Progenitor cell of endocrine pancreas (in vitro differentiated cells): Measurements from ENCODE around the gene SEZ6L. TPM values are rescaled to one million over a fixed set of nuclear protein-coding genes. Genes with fewer than 3 reads are reported as not detected.
A peak's percentile ranks its signal among the peaks of the same experiment; 100 is the strongest.

Experiments
- DNase-seq: peaks from one replicate; pipeline ENCODE4 v3.0.0; 2021; ENCODE audit warnings: low spot score; ENCODE audit not compliant: unreplicated experiment
- H3K27ac Mint-ChIP-seq: 2 replicates; pipeline ENCODE4 v1.8.0; 2021; ENCODE audit warnings: mild to moderate bottlenecking, moderate library complexity, mixed read lengths
- H3K27me3 Mint-ChIP-seq: 2 replicates; pipeline ENCODE4 v1.8.0; 2021; ENCODE audit warnings: mixed read lengths
- H3K36me3 Mint-ChIP-seq: 2 replicates; pipeline ENCODE4 v1.8.0; 2022; ENCODE audit warnings: mixed read lengths; ENCODE audit not compliant: insufficient read depth
- H3K4me1 Mint-ChIP-seq: 2 replicates; pipeline ENCODE4 v1.8.0; 2021; ENCODE audit warnings: low read depth, mixed read lengths
- H3K4me3 Mint-ChIP-seq: 2 replicates; pipeline ENCODE4 v1.8.0; 2021; ENCODE audit warnings: low read depth, mild to moderate bottlenecking, moderate library complexity, mixed read lengths
- H3K9me3 Mint-ChIP-seq: 2 replicates; pipeline ENCODE4 v1.8.0; 2021; ENCODE audit warnings: low read depth, mixed read lengths
- total RNA-seq: library from RNA; stranded (reverse); gene quantifications from 2 replicates; pipeline ENCODE4 v1.2.1, GENCODE V29; 2021
- TF ChIP-seq, protein P1 (sequence below): fragments of 200-600 bp; sonication (generic); IDR thresholded peaks from one replicate; pipeline ENCODE4 v1.5.0; 2021; ENCODE audit warnings: antibody characterized with exemption, mild to moderate bottlenecking; ENCODE audit not compliant: unreplicated experiment

SEZ6L gene
- total RNA-seq, 1 donor from 2014 or later, result 26.2 TPM

DNA sequence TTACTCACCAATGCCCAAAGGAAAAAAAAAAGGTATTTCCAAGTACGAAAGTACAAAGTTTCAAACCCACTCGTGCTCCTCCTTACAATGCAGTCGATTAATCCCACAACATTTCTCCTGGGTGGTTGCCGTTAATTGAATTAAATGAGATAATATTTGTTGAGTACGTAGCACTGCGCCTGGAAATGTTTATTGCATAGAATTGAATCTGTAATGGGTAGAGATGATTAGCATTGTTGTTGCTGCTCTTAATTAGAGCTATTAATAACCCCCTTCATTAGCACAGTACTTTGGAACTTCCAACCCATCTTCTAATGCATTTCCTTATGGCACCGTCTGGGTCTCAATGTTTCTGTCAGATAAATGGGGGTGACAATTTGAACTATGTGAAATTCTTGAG lies 77.3 kb downstream of the SEZ6L start:
- peaks cover 23% of the 10 kb centered on the region for H3K27me3 Mint-ChIP-seq
- no peaks in the 10 kb centered on the region for H3K4me1 Mint-ChIP-seq
- no peaks in the 10 kb centered on the region for H3K36me3 Mint-ChIP-seq
- DNase-seq, result no peak
- H3K9me3 Mint-ChIP-seq, result peaks cover 3% of the 10 kb centered on the region
- no peak overlapping the region for H3K27ac Mint-ChIP-seq
- H3K4me3 Mint-ChIP-seq, result no peak overlapping the region
- TF ChIP-seq, protein P1, sequence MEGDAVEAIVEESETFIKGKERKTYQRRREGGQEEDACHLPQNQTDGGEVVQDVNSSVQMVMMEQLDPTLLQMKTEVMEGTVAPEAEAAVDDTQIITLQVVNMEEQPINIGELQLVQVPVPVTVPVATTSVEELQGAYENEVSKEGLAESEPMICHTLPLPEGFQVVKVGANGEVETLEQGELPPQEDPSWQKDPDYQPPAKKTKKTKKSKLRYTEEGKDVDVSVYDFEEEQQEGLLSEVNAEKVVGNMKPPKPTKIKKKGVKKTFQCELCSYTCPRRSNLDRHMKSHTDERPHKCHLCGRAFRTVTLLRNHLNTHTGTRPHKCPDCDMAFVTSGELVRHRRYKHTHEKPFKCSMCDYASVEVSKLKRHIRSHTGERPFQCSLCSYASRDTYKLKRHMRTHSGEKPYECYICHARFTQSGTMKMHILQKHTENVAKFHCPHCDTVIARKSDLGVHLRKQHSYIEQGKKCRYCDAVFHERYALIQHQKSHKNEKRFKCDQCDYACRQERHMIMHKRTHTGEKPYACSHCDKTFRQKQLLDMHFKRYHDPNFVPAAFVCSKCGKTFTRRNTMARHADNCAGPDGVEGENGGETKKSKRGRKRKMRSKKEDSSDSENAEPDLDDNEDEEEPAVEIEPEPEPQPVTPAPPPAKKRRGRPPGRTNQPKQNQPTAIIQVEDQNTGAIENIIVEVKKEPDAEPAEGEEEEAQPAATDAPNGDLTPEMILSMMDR, result no peak

GRCh38 chr22:26251869-26252268 lies 82.6 kb downstream of the SEZ6L start:
- peaks cover 3% of the 10 kb centered on the region for H3K27me3 Mint-ChIP-seq
- no peak overlapping the region for H3K4me3 Mint-ChIP-seq
- no peaks in the 10 kb centered on the region for H3K4me1 Mint-ChIP-seq
- H3K27ac Mint-ChIP-seq, result no peak overlapping the region
- TF ChIP-seq, protein P1, result no peak
- no peak for DNase-seq
- no peaks in the 10 kb centered on the region for H3K36me3 Mint-ChIP-seq
- H3K9me3 Mint-ChIP-seq, result peaks cover 3% of the 10 kb centered on the region

GRCh38 chr22:26259510-26259909 lies 90.2 kb downstream of the SEZ6L start:
- H3K27me3 Mint-ChIP-seq, result peaks cover 23% of the 10 kb centered on the region
- no peak overlapping the region for H3K27ac Mint-ChIP-seq
- no peaks in the 10 kb centered on the region for H3K9me3 Mint-ChIP-seq
- no peaks in the 10 kb centered on the region for H3K4me1 Mint-ChIP-seq
- peak; percentile 55 for DNase-seq
- H3K36me3 Mint-ChIP-seq, result no peaks in the 10 kb centered on the region
- no peak overlapping the region for H3K4me3 Mint-ChIP-seq
- TF ChIP-seq, protein P1, result no peak

DNA sequence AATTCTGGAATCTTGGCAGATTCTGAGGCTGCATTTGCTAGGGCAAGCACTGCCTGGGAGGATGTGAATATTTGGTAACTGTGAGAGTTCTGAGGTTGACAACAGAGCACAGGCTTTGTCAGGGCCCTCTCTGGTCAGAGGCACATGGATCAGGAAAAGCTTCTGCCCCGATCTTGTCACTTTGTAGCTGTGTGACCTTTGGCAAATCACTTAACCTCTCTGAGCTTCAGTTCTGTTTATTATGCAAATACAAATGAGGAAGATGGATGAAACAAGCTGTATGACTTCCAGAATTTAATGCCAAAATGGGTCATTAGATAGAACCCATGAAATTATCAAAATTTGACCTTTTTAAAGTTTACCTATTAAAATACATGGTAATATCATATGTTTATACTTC lies 94.9 kb downstream of the SEZ6L start:
- TF ChIP-seq, protein P1, result no peak
- no peaks in the 10 kb centered on the region for H3K36me3 Mint-ChIP-seq
- no peak overlapping the region for H3K27ac Mint-ChIP-seq
- H3K9me3 Mint-ChIP-seq, result no peaks in the 10 kb centered on the region
- H3K4me1 Mint-ChIP-seq, result no peaks in the 10 kb centered on the region
- peaks cover 27% of the 10 kb centered on the region for H3K27me3 Mint-ChIP-seq
- H3K4me3 Mint-ChIP-seq, result no peak overlapping the region
- DNase-seq, result no peak

- Mint-ChIP-seq H3K36me3 (no peaks in the 10 kb centered on the region), H3K9me3 (no peaks in the 10 kb centered on the region), H3K4me1 (peaks cover 4% of the 10 kb centered on the region), H3K27me3 (peaks cover 25% of the 10 kb centered on the region), H3K27ac (no peak overlapping the region), H3K4me3 (no peak overlapping the region)
- TF ChIP-seq, protein P1, result no peak
- DNase-seq, result no peak
Measured at GRCh38 chr22:26265281-26265680, 96.0 kb downstream of the SEZ6L start.
